GM19193 (cell line): Measurements from ENCODE around the gene RFPL2.

Experiments
- POLR2A ChIP-seq: IDR thresholded peaks from 4 replicates; pipeline ENCODE4 v1.6.1; 2011; ENCODE audit not compliant: insufficient read depth, insufficient read length; ENCODE audit errors: extremely low read depth

The RFPL2 gene

DNA sequence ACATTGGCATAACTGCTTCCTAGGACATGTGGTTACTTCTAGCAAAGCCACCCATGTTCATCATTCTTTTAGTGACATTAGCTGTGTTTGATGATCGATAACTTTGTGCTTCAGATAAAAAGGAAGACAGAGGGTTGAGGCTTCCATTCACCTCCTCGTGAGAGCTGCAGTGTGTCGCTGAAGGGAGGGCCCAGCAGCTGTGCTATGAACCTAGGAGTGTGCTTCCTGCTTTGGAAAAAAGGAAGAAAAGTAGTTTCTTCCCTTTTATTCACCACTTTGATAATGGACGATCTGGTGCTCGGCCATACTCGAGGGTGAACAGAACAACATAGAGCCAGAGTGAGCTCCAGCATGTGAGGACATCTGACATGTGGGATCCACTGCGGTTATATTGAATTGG, 6.1 kb upstream of the RFPL2 start:
- TF ChIP-seq POLR2A = no peak

DNA sequence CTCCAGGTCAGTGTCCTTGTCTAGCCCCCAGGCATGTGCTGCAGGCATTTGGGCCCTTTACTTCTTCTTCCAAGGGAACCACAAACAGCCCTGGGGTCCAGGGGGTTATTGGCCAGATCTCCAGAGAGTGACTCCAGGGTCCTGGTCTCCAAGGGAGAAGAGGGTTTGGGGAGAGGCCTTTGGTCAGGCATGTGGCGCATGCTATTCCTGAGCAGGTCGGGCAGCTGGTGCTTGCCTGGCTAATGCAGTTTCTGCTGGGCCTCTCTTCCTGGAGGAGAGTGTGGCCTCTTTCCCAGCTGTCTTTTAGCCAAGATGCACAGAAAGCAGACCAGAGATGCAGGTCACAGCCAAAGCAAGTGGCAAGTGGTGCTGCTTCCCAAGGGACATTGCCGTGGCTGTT, 3.8 kb upstream of the RFPL2 start:
- TF ChIP-seq POLR2A = no peak

DNA sequence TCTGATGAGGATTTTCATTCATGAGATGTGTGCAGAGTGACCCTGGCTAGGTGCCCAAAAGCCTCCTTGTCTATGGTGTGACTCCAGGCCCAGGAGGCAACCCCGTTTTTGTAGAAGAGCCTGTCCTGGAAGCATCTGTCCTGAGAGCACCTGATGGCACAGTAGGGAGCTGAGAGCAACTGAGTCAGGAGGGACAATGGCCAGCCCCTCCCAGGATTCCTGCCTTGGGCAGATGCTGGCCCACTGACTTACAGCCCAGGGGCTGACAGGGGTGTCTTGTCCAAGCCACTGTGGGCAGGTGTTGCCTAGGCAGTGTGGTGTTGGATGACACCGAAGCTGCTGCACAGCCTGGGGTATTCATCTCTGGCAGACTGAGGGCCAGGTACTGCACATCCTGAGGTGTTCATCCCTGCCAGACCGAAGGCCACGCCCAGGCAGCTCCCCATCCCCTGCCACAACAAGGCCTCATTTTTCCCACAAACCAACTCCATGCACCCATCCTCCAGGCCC, 3.2 kb upstream of the RFPL2 start:
- no peak for TF ChIP-seq POLR2A

DNA sequence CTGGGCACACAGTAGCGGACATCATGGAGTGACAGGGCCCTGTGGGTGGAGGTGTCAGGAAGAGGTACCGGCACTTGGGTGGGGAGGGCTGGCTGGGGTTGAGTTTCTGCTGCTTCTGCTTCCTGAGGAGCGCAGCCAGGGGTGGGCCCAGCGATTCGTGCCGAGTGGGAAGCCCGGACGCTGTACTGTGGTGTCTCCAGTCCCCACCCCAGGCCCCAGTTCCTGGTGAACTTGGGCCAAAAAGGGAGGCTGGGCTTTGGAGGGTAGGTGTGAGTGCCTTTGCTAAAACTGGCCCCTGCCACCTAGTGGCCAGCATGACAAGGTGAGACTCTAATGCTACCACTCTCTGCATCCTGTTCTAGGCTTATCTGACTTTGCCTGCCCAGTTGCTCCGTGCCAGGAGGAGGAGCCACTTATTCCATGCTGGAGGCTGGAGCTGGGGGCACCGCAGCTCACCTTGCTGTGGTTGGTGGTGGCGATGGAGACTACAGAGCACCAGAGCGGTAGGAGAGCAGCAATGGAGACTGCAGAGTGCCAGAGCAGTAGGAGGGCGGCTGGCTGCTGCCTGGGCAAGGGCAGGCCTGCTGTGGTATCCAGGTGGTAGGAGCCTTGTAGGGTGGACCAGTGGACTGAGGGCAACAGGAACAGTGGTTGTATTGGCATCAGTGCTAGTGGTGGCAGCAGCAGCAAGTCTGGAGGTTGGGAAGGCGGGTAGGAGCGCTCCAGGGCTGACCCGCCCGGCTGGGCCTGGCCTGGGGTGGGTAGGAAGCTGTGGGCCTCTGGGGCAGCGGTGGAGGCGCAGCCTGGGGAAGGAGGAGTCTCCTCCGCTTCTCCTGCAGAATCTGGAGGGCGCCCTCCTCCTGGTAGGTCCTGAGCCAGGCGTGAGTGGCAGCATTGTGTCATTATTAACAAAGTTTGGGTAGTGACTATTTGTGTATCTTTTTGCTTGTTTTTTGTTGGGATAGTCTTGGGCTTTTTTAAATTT, 2.2 kb upstream of the RFPL2 start:
- TF ChIP-seq POLR2A = no peak

DNA sequence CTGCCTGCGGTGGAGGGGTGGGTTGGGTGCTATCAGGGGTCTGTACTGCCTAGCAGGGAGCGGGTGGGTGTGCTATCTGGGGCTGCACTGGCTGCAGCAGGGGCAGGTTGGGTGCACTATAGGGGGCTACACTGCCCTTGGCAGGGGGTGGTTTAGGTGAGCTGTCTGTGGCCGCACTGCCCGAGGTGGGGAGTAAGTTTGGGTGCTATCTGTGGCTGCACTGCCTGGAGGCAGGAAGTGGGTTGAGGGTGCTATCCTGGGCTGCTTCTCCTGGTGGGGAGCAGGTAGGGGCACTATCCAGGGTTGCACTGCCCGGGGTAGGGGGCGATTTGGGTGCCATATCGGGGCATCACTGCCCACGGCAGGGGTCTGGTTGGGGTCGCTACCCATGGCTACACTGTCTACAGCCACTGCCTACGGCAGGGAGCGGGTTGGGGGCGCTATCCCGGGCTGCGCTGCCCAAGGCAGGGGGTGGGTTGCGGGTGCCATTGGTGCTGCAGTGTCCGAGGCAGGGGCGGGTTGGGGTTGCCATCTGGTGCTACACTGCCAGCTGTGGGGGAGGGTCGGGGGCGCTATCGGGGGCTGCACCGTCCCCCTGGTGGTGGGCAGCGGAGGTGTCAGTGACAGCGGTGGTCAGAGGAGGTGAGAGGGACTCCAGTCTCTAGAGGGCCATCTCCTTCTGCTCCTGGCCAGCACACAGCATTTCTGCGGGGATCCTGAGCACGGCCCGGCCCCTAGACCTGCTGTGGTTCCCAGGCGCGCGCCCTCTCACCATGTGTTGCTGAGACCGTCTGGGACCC, 1.3 kb upstream of the RFPL2 start:
- TF ChIP-seq POLR2A = no peak

DNA sequence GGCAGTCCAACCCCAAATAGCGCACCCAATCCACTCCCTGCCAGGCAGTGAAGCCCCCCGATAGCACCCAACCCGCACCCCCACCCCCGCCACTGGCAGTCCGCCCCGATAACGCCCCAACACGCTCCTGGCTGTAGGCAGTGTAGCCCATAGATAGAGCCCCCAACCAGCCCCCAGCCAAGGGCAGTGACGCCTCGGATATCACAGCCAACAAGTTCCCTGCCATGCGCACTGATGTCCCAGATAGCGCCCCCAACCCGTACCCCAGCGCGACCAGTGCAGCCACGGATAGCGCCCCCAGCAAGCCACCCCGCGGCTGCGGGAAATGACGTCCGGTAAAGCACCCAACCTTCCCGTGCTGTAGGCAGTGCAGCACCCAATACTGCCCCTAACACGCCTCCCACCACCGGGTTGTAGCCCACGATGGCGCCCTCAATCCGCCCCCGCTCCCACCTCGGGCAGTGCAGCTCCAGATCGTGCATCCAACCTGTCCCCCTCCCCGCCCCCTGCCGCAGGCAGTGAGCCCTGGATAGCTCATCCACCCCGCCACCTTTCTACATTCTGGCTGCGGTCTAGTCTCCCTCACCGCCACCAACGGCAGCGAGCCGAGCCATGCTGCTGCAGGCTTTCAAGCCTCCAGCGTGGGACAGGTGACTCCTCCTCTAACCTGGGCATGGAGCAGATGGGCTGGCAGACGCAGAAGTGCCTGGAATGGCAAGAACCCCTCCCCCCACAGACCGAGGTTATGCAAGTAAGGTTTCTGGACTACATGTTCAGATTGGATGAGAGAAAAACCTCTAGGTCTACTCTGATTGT, 625 bp downstream of the RFPL2 start:
- TF ChIP-seq POLR2A = no peak

DNA sequence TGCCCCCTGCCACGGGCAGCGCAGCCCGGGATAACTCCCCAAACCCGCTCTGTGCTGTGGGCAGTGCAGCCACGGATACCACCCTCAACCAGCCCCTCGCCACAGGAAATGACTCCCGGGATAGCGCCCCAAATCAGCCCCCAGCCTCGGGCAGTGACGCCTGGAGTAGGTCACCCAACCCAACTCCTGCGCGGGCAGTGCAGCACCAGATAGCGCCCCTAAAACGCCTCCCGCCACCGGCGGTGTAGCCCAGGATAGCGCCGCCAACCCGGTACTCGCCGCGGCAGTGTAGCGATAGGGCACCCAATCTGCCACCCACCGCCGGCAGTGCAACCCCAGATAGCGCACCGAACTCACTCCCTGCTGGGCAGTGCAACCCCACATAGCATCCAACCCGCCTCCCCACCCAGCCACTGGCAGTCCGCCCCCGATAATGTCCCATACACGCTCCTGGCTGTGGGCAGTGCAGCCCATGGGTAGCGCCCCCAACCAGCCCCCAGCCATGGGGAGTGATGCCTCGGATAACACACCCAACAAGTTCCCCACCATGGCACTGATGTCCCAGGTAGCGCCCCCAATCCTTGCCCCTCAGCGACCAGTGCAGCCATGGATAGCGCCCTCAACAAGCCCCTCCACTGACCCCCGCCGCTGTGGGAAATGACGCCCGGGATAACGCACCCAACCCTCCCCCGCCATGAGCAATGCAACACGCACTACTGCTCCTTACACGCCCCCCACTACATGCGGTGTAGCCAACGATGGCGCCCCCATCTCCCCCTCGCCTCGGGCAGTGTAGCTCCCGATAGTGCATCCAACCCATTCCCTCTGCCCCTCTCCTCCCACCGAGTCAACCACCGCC, 1.5 kb downstream of the RFPL2 start:
- no peak for TF ChIP-seq POLR2A

DNA sequence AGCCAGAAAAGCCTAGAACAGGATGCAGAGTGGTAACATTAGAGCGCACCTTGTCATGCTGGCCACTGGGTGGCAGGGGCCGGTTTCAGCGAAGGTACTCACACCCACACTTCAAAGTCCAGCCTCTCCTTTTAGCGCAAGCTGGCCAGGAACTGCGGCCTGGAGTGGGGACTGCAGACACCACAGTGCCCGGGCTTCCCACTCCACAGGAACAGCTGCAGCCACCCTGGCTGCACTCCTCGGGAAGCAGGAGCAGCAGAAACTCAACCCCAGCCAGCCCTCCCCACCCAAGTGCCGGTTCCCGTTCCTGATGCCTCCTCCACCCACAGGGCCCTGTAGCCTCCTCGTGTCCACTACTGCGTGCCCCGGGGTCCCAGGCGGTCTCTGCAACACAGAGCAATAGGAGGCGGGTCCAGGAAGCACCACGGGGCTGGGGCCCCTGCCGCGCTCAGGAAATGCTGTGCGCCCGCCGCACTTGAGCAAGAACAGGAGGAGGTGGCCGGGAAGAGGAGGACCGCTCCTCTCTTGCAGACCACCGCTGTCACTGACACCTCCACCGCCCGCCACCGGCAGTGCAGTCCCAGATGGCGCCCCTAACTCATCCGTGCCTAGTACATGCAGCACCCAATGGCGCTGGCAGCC, 2.2 kb downstream of the RFPL2 start:
- TF ChIP-seq POLR2A = no peak

DNA sequence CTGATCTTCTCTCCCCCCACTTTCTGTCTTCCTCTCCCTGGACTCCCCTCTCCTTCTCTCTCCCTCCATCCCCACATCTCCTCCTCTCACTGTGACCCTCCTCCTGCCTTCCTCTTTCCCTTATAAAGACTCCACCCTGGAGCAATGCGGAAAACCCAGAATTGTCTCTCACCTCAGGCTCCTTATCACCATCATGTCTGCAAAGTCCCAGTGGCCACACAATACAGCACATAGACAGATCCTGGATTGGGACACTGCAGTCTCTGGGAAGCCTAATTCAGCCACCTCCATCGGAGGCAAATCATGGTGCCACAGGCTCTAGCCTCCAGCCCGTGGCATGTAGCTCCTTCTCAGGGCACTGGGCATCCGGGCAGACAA, 2.7 kb downstream of the RFPL2 start:
- no peak for TF ChIP-seq POLR2A

DNA sequence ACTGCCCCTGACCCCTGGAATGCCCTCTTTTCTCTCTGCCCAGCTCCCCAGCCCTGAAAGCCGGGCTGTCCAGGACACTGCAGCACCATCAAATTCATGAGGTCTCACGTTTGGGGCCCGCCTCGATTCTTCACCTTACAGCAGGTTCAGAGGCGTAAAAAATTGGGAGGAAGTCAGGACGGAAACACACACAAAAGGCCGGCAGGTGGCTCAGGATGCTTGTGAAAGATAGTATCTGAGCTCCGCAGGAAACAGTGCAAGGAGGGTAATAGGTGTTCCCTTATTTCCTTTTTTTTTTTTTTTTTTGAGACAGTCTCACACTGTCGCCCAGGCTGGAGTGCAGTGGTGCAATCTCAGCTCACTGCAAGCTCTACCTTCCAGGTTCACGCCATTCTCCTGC, 4.1 kb downstream of the RFPL2 start:
- no peak for TF ChIP-seq POLR2A

DNA sequence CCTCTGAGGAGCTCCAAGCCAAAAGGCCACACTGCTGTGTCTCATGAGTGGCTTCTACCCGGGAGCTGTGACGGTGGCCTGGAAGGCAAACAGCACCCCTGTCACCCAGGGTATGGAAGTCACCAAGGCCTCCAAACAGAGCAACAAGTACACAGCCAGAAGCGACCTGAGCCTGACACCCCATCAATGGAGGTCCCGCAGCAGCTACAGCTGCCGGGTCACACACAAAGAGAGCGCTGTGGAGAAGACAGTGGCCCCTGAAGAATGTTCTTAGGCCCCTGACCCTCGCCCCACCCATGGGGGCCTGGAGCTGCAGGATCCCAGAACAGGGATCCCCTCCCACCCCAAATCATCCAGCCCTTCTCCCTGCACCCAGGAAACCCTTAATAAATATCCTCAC, 4.9 kb downstream of the RFPL2 start:
- no peak for TF ChIP-seq POLR2A

DNA sequence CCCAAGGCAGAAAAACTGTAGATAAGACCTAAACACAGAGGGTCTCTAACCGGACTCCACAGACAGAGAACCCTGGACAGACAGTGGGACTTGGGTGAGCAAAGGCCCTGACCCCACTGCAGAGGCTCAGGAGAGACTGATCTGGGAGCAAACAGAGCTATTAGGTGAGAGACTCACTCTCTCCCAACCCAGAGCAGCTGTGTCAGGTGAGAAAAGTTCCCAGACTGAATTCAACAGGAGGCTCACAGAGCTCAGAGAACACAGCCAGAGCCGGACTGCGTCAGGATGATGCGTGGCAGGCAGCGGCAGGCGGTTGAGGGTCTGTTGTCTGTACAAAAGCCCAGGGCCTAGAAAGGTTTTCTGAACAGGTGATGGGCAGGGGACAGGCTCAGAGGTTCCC, 5.5 kb downstream of the RFPL2 start:
- no peak for TF ChIP-seq POLR2A

DNA sequence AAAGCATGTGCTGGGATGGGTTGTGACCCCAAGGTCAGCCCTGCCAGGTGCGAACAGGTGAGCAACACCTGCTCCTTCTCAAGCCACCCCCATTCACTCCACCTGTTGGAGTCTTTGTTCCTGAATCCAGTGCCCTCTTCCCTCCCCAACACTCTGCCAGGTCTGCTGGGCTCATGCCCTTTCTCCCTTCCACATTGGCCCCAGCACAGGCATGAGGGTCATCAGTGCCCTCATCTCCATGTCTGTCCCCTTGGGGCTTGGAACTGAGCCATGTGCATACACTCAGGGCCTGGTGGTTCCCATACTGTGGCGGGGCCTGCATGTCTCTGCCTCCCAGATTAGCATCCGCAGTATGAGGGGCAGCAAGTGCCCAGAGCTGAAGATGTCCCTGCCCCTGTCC, 19.1 kb downstream of the RFPL2 start:
- no peak for TF ChIP-seq POLR2A
